K562 (cell line): ENCODE data around the gene TALDO1. TPM values are rescaled to one million over a fixed set of nuclear protein-coding genes. Genes with fewer than 3 reads are reported as not detected.

Experiments used
- ATAC-seq: fragments of 200-7000 bp; cut with Tn5 transposase; 3 replicates; pipeline ENCODE4 v1.9.1; 2020; ENCODE audit warnings: moderate library complexity
- BruUV-seq: library from RNA; stranded (reverse); fragments of 400-500 nt; replicated peaks from 2 replicates; lab custom pipeline; 2021; lab: Mats Ljungman, UMichigan
- CTCF ChIA-PET: fragments of 300-600 bp; formaldehyde crosslinking; extraction: SDS; loops from one replicate; lab custom pipeline; 2021; ENCODE audit warnings: low intra/inter-chr PET ratio; lab: Yijun Ruan, JAX
- POLR2A ChIA-PET: fragments of 300-600, 350-650 bp; sonication (Branson Sonifier 250); formaldehyde crosslinking; extraction: SDS; loops from one replicate; lab custom pipeline; 2021; ENCODE audit warnings: antibody characterized with exemption, inconsistent platforms; lab: Yijun Ruan, JAX
- DNase-seq, 4 experiments: peaks; one replicate each; pipeline versions ENCODE4 v3.0.0 to v3.0.0-alpha.2; 2011 to 2018; ENCODE audit warnings: low spot score in 3 of 4, mixed read lengths in 3 of 4; ENCODE audit errors: extremely low read depth in 1 of 4
- FAIRE-seq: peaks from 2 replicates; lab custom pipeline; 2011; peaks lifted over from hg19 to GRCh38; lab: Jason Lieb, UNC
- H2AFZ ChIP-seq: 2 replicates; pipeline ENCODE4 v1.6.0; 2011; ENCODE audit warnings: low read depth, low read length, control low read depth, inconsistent platforms
- H3K27ac ChIP-seq: fragments of 200-600 bp; 3 replicates; pipeline ENCODE4 v1.8.0; 2011; ENCODE audit warnings: low read depth, mild to moderate bottlenecking, control low read depth, inconsistent platforms, low read length, moderate library complexity, mixed read lengths; ENCODE audit errors: extremely low read depth
- H3K27me3 ChIP-seq, 2 experiments: fragments of 300-600 bp in 1 of 2; 2 replicates in 1 of 2; 3 replicates in 1 of 2; pipeline versions ENCODE4 v1.6.0 to v1.8.0; 2011; ENCODE audit warnings: inconsistent platforms in 2 of 2, low read length in 2 of 2, mild to moderate bottlenecking in 1 of 2, mixed read lengths in 1 of 2, moderate library complexity in 1 of 2; ENCODE audit not compliant: control insufficient read depth in 2 of 2, insufficient read depth in 2 of 2
- H3K36me3 ChIP-seq: fragments of 300-600 bp; 3 replicates; pipeline ENCODE4 v1.8.0; 2011; ENCODE audit warnings: mild to moderate bottlenecking, low read length, inconsistent platforms; ENCODE audit not compliant: control insufficient read depth, insufficient read depth
- H3K4me1 ChIP-seq, 2 experiments: fragments of 200-600 bp in 1 of 2; replicated peaks in 1 of 2; 2 replicates in 1 of 2; 3 replicates in 1 of 2; pipeline versions ENCODE4 v1.5.1 to v1.8.0; 2011; ENCODE audit warnings: inconsistent platforms in 2 of 2, low read length in 2 of 2, mild to moderate bottlenecking in 1 of 2, mixed read lengths in 1 of 2, moderate library complexity in 1 of 2; ENCODE audit not compliant: control insufficient read depth in 2 of 2, insufficient read depth in 2 of 2
- H3K4me2 ChIP-seq: 2 replicates; pipeline ENCODE4 v1.6.1; 2011; ENCODE audit warnings: low read length, control low read depth, inconsistent platforms, mixed read lengths; ENCODE audit not compliant: insufficient read depth
- H3K4me3 ChIP-seq: fragments of 200-600 bp; sonication (generic), shearing (Covaris generic); 2 replicates; pipeline ENCODE4 v1.5.1; 2016; ENCODE audit warnings: control low read depth, inconsistent platforms
- H3K79me2 ChIP-seq: fragments of 200-600 bp; 3 replicates; pipeline ENCODE4 v1.8.0; 2011; ENCODE audit warnings: low read length, inconsistent platforms; ENCODE audit not compliant: control insufficient read depth, insufficient read depth
- H3K9ac ChIP-seq, 2 experiments: 2 replicates each; pipeline versions ENCODE4 v1.6.0 to v1.6.1; 2011; ENCODE audit warnings: low read depth in 2 of 2, low read length in 2 of 2, control low read depth in 1 of 2, inconsistent platforms in 1 of 2, mild to moderate bottlenecking in 1 of 2, mixed read lengths in 1 of 2; ENCODE audit not compliant: insufficient read depth in 1 of 2
- H3K9me1 ChIP-seq: one replicate; pipeline ENCODE4 v1.6.0; 2011; ENCODE audit warnings: inconsistent platforms, mild to moderate bottlenecking, low read length, moderate library complexity; ENCODE audit not compliant: control insufficient read depth, insufficient read depth
- H3K9me3 ChIP-seq: replicated peaks from 2 replicates; pipeline ENCODE4 v1.5.1; 2011; ENCODE audit warnings: low read depth, low read length, inconsistent platforms; ENCODE audit not compliant: control insufficient read depth, insufficient read depth
- H4K20me1 ChIP-seq: replicated peaks from 2 replicates; pipeline ENCODE4 v1.6.1; 2011; ENCODE audit warnings: low read length, inconsistent platforms, mixed read lengths; ENCODE audit not compliant: control insufficient read depth, insufficient read depth
- CBX3 ChIP-seq, 2 experiments: IDR thresholded peaks; 1 replicate in 1 of 2; 2 replicates in 1 of 2; pipeline ENCODE4 v1.6.1; 2012; ENCODE audit warnings: inconsistent platforms in 2 of 2, low read length in 2 of 2, borderline replicate concordance in 1 of 2, control low read depth in 1 of 2
- CHD4 ChIP-seq: fragments of 200-600 bp; sonication (generic); IDR thresholded peaks from 3 replicates; pipeline ENCODE4 v1.6.1; 2012; ENCODE audit warnings: low read depth, mild to moderate bottlenecking, mixed read lengths, low read length, inconsistent platforms; ENCODE audit not compliant: insufficient read depth, insufficient replicate concordance, poor library complexity, severe bottlenecking
- LCOR ChIP-seq: sonication (generic); formaldehyde crosslinking; IDR thresholded peaks from 2 replicates; pipeline ENCODE4 v1.8.0; 2022; ENCODE audit warnings: mild to moderate bottlenecking, missing genetic modification reagents
- MAFF ChIP-seq: IDR thresholded peaks from 2 replicates; pipeline ENCODE4 v1.6.1; 2012; ENCODE audit warnings: low read length, improper control_type of control experiment
- POLR3G ChIP-seq: IDR thresholded peaks from 2 replicates; pipeline ENCODE4 v1.6.1; 2011; ENCODE audit not compliant: insufficient read length, insufficient replicate concordance; ENCODE audit errors: extremely low read depth
- SRSF7 ChIP-seq: fragments of 200-400 bp; formaldehyde crosslinking; optimal IDR thresholded peaks from 2 replicates; pipeline ENCODE3; 2017; ENCODE audit warnings: mild to moderate bottlenecking, low read depth, low read length
- TBL1XR1 ChIP-seq, 2 experiments: IDR thresholded peaks; 2 replicates each; pipeline ENCODE4 v1.6.1; 2012; ENCODE audit warnings: improper control_type of control experiment in 2 of 2, low read length in 2 of 2, mild to moderate bottlenecking in 1 of 2
- ZNF449 ChIP-seq: fragments of 250-450 bp; sonication (Bioruptor Pico); IDR thresholded peaks from 2 replicates; pipeline ENCODE4 v1.8.0; 2022; ENCODE audit warnings: moderate library complexity, mild to moderate bottlenecking, inconsistent platforms
- WGBS: fragments of 100-300 bp; shearing (Covaris generic); methylation state at CpG from one replicate; pipeline ENCODE4 v1.1.6; 2016; ENCODE audit warnings: low coverage, mixed read lengths; ENCODE audit not compliant: insufficient coverage; ENCODE audit errors: missing lambda C conversion rate; 5-methylcytosine and 5-hydroxymethylcytosine counted together
- in situ Hi-C: fragments of 300-500 bp; cut with MboI; formaldehyde crosslinking; loops from 4 replicates; pipeline ENCODE4 v1.15.0; 2018; ENCODE audit warnings: inconsistent platforms, mixed read lengths
- intact Hi-C: fragments of 100-400 bp; cut with micrococcal nuclease; formaldehyde crosslinking; loops from 2 replicates; pipeline ENCODE4 v1.14.2; 2022
- polyA plus RNA-seq, 8 experiments: library from polyadenylated mRNA; depleted of rRNA in 4 of 8; stranded (reverse) in 5 of 8; unstranded in 3 of 8; fragments of >200 nt; fragmentation: Nextera tagmentation in 2 of 8; fragmentation: Illumina TruSeq in 1 of 8; extraction: Ambion mirVana in 2 of 8; extraction: Trizol in 1 of 8; gene quantifications; 2 replicates each; pipeline versions ENCODE4 v1.2.1 to v1.2.3, GENCODE V29; 2011 to 2014; ENCODE audit warnings: inconsistent platforms in 1 of 8, missing spikeins in 1 of 8
- total RNA-seq, 7 experiments: library from RNA; depleted of rRNA in 6 of 7; stranded (reverse); fragments of >200 nt in 6 of 7; fragmentation: Illumina TruSeq in 2 of 7; extraction: Trizol in 2 of 7; gene quantifications; 2 replicates each; pipeline versions ENCODE4 v1.2.1 to v1.2.3, GENCODE V29; 2011 to 2021; ENCODE audit warnings: low replicate concordance in 1 of 7

Gene TALDO1
- total and polyA plus RNA-seq, 9 of the 15 experiments (the other 6 are each of a cell fraction or from before 2014, with no cell fraction given) = 260 to 541 (median 441) TPM

- peaks cover 9% of the 10 kb centered on the region; the same call in 1 of the 3 replicates for H3K36me3 ChIP-seq
- no peak overlapping the region for H3K4me2 ChIP-seq
- H2AFZ ChIP-seq = no peak overlapping the region
- H3K4me3 ChIP-seq = no peak overlapping the region
- H3K27me3 ChIP-seq = no peaks in the 10 kb centered on the region
- H3K9ac ChIP-seq = peak overlapping the region in 1 of 2 experiments; percentile 68; a peak in 2 of 4 replicates
- no peaks in the 10 kb centered on the region for H3K79me2 ChIP-seq
- no peak for FAIRE-seq
- intact Hi-C loops = no loop called here
- no peaks in the 10 kb centered on the region for H3K9me1 ChIP-seq
- H3K27ac ChIP-seq = no peak overlapping the region
- POLR2A ChIA-PET = interaction anchor here (0.7 to 1.5 kb wide), 6 partner anchors 8 to 123 kb away, joined by 3 to 4 read pairs (median 3); partner anchors contain the start of genes DEAF1, TALDO1 and TMEM80
- no TSS peak for BruUV-seq
- TF ChIP-seq CHD4 = no peak
- TF ChIP-seq LCOR (CRISPR knock-in tag) = no peak
- TF ChIP-seq POLR3G = no peak
- TF ChIP-seq SRSF7 = no peak
- TF ChIP-seq CBX3 (IDR thresholded peaks at IDR 0.05; ENCODE audit: borderline replicate concordance in 1 of 2, low read length in 2 of 2) = no peak
- TF ChIP-seq TBL1XR1 (IDR thresholded peaks at IDR 0.05; ENCODE audit: low read length in 2 of 2) = no peak
- no peak for TF ChIP-seq MAFF
- TF ChIP-seq ZNF449 (CRISPR knock-in tag) = no peak
- no peak for DNase-seq
- CTCF ChIA-PET = no interaction called here
- no peak for ATAC-seq
- peaks cover 6 to 60% of the 10 kb centered on the region in 2 experiments for H3K4me1 ChIP-seq
- H3K9me3 ChIP-seq = no peaks in the 10 kb centered on the region
- 75% methylated on average over 9 of the region's 9 CpGs for WGBS
- H4K20me1 ChIP-seq = no peaks in the 10 kb centered on the region
- in situ Hi-C loops = no loop called here
These were observed 43.8 kb upstream of the TALDO1 start for GRCh38 chr11:703506-703905.
